C4-2B (cell line): ENCODE results near the gene CAMK4.
"Not testable (repeated sequence)": the region's sequence is repeated elsewhere in the genome, so short reads cannot be mapped to it uniquely, and the experiment has no call there.

Source experiments
- H3K27ac ChIP-seq: fragments of 450-650 bp; 2 replicates; pipeline ENCODE4 v1.5.1; 2017
- ZFX ChIP-seq: fragments of 450-650 bp; IDR thresholded peaks from 2 replicates; pipeline ENCODE4 v1.6.1; 2017
- TF ChIP-seq, protein P1 (sequence below): fragments of 450-650 bp; conservative IDR thresholded peaks from 2 replicates; pipeline ENCODE4 v1.5.1; 2017; ENCODE audit warnings: mild to moderate bottlenecking

Gene CAMK4

GRCh38 chr5:111299067-111299481 is 74.9 kb downstream of the CAMK4 start:
- no peak overlapping the region for H3K27ac ChIP-seq
- no peak for TF ChIP-seq ZFX
- TF ChIP-seq, protein P1, sequence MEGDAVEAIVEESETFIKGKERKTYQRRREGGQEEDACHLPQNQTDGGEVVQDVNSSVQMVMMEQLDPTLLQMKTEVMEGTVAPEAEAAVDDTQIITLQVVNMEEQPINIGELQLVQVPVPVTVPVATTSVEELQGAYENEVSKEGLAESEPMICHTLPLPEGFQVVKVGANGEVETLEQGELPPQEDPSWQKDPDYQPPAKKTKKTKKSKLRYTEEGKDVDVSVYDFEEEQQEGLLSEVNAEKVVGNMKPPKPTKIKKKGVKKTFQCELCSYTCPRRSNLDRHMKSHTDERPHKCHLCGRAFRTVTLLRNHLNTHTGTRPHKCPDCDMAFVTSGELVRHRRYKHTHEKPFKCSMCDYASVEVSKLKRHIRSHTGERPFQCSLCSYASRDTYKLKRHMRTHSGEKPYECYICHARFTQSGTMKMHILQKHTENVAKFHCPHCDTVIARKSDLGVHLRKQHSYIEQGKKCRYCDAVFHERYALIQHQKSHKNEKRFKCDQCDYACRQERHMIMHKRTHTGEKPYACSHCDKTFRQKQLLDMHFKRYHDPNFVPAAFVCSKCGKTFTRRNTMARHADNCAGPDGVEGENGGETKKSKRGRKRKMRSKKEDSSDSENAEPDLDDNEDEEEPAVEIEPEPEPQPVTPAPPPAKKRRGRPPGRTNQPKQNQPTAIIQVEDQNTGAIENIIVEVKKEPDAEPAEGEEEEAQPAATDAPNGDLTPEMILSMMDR: no peak

DNA sequence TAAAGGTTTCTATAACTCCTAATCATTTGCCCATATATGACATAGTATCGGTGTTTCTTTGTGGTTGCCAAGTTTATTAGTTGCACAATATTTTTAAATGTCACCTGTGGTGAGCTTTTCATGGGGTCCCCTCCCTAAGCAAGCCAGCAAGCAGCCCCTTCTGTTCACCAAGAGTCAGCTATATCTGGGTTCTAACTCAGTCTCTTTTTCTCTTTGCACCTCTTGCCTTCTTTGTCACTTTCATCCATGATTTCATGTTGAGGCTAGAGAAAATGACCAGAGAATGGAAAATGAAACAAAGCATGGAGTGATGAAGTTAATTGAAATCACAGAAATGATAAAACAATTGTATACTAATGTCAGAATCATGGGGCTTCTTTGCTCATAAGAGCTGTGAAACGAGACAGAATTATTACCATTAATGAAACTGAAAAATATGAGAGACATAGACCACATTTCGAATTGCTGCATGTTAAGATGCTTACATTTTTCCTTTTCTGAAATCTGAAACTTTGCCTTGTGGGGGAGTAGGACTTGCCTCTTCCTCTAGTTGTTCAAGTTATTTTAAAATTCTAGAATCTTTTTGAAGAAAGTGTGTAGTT is 75.7 kb downstream of the CAMK4 start:
- H3K27ac ChIP-seq: no peak overlapping the region
- TF ChIP-seq, protein P1: no peak
- TF ChIP-seq ZFX: no peak

GRCh38 chr5:111301264-111301663 is 77.1 kb downstream of the CAMK4 start:
- TF ChIP-seq, protein P1: no peak
- no peak for TF ChIP-seq ZFX
- no peak overlapping the region for H3K27ac ChIP-seq

- H3K27ac ChIP-seq: not testable (repeated sequence)
These were observed 77.9 kb downstream of the CAMK4 start for GRCh38 chr5:111302043-111302442.

- TF ChIP-seq, protein P1: no peak
- no peak for TF ChIP-seq ZFX
- H3K27ac ChIP-seq: no peak overlapping the region
These were observed 84.8 kb downstream of the CAMK4 start for GRCh38 chr5:111308951-111309350.

DNA sequence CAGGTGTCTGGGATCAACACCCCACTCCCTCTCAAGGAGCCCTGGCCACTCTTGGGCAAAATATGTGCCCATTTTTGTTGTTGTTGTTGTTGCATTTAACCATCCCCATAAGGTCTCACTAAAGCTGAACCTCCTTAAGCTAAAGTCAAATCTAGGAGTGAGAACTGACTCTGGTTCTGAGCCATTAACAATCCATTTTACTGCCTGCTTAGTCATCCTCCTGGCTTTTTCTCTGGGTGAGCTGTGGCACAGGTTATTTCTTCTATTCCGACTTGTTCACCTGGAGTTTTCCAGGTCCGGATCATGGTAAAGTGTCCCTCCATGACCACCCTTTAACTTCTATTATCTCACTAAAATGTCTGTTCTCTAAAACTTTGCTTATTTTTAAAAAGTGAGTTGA is 85.2 kb downstream of the CAMK4 start:
- no peak overlapping the region for H3K27ac ChIP-seq
- TF ChIP-seq ZFX: no peak
- TF ChIP-seq, protein P1: no peak

GRCh38 chr5:111310711-111311620 is 86.8 kb downstream of the CAMK4 start:
- H3K27ac ChIP-seq: no peak overlapping the region
- TF ChIP-seq ZFX: no peak
- TF ChIP-seq, protein P1: no peak
